Measurements from ENCODE around the gene KATNAL1.

DNA sequence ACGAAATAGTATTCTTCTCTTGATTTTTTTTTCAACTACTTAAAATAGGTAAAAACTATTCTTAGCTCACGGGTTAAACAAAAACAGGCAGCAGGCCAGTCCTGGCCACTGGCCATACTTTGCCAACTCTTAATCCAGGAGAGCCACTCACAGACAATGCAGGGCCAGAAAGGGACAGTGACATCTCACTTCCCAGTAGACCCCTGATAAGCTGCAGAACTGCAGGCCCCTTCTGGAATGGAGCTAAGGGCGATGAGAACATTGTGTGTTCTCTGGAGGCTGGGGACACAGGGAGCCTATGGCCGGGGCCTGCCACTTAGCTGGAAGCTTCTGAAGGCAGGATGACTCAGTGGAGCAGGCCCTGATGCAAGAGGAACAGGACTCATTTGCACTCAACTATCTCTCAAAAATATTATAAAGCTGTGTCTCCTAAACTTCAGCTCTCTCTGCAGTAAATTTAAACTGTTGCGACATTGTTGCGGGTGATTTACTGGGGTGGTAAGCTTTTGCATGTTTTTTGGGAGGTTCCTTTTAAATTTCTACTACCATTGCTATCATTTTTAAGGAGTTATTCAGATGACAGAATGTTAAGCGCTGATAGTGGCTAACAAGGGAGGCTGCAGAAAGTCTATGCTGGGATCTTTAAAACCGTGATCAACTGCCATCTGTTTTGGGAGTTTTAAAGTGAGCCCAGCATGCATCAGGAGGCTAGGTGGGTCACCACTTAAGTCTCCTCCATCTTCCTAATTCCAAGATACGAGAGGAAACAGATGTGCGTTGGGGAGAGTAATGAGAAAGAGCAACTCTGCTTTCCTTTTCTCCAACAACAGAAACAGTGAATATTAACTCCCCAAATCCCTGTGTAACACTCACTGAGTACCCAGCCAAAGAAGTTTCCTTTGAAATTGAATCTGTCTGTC, 33.2 kb upstream of the KATNAL1 start:
- TF ChIP-seq, protein P1, sequence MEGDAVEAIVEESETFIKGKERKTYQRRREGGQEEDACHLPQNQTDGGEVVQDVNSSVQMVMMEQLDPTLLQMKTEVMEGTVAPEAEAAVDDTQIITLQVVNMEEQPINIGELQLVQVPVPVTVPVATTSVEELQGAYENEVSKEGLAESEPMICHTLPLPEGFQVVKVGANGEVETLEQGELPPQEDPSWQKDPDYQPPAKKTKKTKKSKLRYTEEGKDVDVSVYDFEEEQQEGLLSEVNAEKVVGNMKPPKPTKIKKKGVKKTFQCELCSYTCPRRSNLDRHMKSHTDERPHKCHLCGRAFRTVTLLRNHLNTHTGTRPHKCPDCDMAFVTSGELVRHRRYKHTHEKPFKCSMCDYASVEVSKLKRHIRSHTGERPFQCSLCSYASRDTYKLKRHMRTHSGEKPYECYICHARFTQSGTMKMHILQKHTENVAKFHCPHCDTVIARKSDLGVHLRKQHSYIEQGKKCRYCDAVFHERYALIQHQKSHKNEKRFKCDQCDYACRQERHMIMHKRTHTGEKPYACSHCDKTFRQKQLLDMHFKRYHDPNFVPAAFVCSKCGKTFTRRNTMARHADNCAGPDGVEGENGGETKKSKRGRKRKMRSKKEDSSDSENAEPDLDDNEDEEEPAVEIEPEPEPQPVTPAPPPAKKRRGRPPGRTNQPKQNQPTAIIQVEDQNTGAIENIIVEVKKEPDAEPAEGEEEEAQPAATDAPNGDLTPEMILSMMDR (IDR thresholded peaks at IDR 0.05; ENCODE audit: low read length), result no peak
- TF ChIP-seq EZH2phosphoT487 (IDR thresholded peaks at IDR 0.05; ENCODE audit: low read length), result no peak
